ENCODE measurements around the gene TSPYL1.
"Not testable (repeated sequence)": the region's sequence is repeated elsewhere in the genome, so short reads cannot be mapped to it uniquely, and the experiment has no call there.

TSPYL1 gene

DNA sequence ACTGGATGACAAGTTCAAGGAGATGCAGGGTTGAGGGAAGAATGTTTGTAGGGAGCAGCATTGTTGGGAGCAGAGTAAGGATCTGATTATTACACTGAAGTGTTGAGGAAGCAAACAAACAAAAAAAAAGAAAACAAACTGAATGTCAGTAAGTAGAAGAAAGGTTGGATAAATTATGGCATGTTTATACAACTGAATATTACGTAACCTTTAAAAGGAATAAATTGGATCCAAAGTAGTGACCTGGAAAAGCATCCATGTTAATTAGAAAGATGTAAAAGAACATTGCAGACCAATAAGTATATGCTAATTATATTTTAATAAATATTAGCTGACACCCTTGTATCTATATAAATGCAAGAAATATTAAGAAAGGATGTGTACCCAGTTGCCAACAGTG, 12.8 kb upstream of the TSPYL1 start:
- DNase-seq = no peak

DNA sequence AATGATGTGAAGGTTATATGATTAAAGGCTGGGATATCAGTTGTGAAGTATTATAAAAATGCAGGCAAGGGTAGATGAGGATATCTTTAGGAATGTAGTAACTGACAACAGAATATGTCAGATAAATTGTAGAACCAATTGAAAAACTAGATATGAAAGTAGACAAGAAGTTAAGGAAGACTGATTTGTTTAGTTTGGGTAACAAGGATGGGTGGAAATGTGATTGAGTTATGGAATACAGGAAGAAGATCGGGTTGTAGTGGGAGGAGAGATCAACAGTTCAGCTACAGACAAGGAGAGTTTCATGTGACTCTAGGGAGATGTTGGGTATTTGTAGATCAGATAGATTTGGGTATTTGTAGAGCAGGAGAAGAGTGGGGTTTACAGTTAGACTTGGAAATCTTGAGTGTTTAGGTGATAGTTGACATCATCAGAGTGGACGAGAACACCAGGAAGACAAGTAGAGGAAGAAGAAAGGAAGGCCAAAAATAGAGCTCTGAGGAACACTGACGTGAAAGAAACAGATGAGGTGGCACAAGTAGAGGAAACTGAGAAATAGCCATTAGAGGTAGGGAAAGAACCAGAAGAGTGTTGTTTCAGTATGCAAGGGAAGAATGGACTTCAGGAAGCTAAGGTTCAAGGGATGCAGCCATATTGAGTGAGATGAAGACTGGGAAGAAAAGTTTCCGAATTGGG, 12.1 kb upstream of the TSPYL1 start:
- DNase-seq = no peak

DNA sequence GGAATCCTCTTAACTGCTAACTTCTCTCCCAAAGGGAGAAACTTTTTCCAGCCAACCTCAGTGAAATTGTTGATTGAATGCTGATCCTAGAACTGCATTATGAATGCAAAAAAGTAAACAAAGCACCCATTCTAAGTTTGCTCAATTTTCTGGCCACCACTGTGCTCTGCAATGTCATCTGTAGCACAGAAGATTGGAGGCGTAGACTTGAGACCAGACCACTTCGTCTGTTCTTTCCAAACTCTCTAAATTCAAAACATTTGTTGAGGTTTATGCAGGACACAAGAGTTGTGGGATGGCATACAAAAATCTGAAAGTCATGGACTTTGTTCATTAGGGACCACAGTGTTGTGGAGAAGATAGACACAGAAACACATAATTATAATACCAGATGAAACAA, 11.1 kb upstream of the TSPYL1 start:
- no peak for DNase-seq

DNA sequence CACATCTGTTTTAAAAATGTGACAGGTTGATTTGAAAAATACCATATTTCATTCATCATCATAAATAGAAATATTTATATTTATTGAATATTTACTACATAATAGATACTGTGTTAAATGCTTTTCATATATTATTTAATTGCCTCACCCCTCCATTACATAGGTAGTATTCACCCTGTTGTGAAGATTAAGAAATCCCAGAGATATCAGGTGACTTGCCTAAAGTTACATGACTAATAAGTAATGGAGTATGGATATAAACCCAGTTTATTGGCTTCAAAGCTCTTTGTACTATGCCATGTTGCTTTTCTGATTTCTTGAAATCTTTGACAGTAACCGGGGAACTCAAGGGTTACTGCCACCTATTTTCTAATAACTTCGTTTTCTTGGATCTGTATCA, 10.1 kb upstream of the TSPYL1 start:
- DNase-seq = no peak

DNA sequence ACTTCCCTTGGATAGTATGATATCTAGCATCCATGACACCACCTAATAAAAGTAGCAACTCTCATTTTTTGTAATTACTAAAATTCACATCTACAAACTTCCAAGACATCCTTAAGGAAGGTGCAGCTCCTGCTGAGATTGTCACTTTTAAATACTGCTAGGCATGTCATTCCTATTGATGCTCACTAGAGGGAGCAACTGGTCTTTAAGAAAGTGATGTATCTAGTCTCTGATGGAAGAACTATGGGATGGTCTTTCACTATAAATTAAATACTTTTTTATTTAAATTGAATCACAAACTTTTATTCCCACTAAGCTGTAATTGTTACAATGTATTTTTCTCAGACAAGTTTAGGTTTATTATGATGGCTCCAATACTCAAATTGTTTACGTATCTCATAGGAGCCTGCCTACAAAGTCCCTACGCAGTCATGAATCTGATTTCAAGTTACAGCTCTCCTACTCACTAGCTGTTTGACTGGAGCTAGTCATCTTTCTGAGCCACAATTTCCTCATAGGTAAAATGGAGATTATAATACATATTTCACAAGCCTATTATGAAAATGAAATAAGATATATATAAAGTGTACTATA, 8.1 kb upstream of the TSPYL1 start:
- DNase-seq = peak; percentile 39 to 80 (median 60)

DNA sequence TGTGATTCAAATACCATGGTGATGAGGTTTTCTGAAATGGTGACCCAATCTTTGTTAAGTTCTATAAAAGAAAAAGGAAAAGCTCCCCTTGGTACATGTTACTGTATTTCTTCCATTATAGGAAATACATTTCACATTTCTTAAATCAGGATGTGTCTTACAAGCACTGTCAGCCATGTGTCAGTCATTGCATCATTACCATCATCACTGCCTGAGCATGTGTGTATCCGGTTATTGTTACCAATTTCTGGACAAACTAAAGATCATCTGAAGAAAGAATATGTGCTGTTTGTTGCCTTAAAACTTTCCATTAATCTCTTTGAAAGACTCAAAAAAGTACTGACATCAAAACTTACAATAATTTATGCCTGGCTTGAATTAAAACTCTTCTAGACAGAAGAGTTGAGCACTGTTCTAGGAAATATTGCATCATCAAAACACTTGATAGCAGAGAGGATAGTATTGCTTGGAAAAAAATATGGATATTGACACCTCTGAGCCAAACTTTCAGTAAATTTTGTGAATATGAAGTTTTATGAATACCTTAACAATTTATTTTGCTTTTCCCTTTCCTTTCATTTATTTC, 7.1 kb upstream of the TSPYL1 start:
- DNase-seq = peak in 1 of 4 experiments; percentile 32

DNA sequence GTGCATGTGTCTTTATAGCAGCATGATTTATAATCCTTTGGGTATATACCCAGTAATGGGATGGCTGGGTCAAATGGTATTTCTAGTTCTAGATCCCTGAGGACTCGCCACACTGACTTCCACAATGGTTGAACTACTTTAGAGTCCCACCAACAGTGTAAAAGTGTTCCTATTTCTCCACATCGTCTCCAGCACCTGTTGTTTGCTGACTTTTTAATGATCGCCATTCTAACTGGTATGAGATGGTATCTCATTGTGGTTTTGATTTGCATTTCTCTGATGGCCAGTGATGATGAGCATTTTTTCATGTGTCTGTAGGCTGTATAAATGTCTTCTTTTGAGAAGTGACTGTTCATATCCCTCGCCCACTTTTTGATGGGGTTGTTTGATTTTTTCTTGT, 5.3 kb upstream of the TSPYL1 start:
- not testable (repeated sequence) for DNase-seq

DNA sequence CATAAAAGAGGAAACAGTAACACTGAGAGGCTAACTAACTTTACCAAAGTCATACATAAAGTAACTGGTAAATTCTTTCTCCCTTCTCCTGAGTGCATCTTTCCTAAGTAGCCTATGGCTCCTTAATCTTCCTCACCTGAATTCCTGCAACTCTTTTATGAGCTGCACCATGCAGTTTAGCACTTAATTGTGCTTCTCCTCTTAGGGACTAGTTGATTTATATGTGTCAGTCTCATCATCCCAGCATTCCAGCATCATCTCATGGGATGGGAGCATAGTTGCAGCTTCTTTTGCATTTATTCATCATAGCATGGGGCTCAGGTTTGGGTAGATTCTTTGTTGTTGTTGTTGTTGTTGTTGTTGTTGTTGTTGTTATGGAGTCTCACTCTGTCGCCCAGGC, 3.5 kb upstream of the TSPYL1 start:
- no peak for DNase-seq

DNA sequence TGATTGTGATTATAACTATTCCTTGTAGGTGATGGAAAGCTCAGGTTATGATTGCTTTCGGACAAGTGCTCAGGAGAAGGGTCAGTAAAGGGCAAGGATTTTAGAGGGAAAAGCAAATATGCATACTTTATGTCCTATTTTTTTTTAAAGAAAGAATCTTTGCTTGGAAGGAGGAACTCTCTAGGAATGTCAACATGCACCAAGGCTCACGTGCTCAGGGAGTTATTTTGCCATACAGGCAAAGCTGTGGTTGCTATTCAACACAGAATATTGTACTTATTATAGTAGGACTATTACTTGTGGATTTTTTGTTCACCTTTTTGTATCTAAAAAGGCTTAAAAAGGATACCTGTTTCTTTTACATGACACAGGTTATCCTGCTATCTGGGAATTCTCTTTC, 3.0 kb upstream of the TSPYL1 start:
- DNase-seq = no peak

DNA sequence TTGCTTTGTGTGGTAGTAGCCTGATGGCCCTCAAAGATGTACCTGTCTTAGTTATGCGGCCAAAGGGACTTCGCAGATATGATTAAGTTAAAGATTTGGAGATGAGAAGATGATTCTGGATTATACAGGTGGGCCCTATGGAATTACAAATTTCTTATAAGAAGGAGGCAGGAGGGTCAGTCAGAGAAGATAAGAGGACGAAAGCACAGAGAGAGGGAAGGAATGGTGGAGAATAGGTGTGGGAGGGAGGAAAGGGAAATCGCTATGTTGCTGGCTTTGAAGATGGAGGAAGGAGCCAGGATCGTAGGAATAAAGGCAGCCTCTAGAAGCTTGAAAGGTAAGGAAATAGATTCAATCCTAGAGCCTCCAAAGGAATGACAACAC, 1.2 kb upstream of the TSPYL1 start:
- DNase-seq = no peak

DNA sequence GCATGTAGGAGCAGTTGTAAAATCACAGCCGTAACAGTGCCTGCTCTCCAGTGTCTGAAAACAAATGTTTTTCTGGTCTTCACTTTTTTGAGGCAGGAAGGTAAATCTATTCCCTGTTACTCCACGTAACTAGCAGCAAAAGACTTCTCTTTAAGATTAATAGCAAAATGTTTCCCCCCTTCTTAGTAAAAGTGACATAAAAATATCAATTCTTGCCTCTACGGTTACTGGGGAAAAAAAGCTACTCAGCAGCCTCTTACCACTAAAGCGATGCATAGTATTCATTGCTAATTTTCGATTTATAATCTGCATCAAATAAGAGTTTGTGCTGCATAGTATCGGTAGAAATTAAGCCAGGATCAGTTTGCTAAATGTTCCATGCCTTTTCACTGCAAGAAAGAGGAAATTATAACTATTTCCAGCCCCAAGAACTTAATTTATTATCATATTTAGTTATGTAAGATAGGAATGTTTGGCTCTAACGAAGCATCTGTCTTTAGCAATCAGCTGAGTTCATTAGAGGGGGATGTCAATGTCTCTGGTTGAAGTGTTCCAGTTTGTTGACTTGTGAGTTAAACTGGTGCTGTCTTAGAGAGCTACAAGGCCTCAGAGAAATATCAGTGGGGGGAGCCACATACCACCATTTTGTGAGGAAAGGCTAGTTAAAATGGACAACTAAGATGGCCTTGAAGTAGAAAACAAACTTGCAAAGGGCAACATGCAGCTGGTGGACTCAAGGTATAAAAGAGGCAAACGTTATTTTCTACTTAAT, 617 bp upstream of the TSPYL1 start:
- peak in 1 of 4 experiments; percentile 6 for DNase-seq

DNA sequence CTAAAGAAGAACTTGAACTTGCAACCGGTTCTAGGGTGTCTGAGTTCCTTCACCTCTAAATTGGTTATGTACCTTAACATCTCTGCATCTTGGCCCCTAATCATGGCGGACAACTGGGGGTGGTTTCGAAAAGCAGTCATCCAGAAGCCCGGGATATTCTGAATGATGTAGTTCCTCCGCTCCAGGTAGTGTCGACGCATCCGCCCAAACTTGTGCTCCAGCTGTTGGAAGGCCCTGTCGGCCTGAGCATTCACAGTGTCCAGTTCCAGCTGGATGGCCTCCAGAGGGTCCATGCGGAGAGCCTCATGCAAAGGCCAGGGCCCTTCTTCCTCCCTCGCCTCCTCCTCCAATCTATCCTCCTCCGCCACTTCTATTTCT, 887 bp downstream of the TSPYL1 start:
- DNase-seq = peak in 1 of 4 experiments; percentile 23

DNA sequence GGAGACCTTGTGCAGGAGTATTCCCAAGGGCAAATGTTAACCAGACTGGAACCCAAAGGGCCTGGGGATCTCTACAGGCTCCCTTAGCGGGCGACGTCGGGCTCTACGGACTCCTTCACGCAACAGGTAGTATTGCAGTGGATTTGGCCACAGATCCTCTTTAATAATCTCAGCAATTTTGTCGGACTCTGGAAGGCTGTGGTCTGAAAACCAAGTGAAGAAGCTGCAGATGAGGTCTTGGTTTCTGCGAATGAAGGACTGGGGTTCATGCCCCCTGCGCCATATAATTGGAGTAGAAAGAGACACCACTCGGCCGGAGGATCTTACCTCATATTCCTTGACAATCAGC, 1.3 kb downstream of the TSPYL1 start:
- DNase-seq = no peak

DNA sequence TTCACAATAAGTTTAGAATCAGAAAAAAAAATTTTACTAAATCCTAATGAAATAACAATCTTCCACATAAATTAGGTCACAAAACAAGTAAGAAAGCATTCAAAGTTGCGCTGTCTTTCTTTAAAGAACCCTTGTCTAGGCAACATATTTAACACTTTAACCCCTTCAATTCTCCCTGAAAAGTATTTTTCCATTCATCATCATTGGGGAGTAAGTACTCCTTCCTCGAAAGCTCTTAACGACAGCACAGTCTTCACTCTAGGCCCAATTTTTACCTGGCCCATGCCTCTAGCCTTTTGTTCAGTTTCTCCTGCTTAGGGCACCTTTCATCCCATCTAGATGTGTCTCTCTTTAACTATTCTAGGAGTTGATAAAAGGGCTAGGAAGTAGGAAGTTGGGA, 2.6 kb downstream of the TSPYL1 start:
- no peak for DNase-seq

DNA sequence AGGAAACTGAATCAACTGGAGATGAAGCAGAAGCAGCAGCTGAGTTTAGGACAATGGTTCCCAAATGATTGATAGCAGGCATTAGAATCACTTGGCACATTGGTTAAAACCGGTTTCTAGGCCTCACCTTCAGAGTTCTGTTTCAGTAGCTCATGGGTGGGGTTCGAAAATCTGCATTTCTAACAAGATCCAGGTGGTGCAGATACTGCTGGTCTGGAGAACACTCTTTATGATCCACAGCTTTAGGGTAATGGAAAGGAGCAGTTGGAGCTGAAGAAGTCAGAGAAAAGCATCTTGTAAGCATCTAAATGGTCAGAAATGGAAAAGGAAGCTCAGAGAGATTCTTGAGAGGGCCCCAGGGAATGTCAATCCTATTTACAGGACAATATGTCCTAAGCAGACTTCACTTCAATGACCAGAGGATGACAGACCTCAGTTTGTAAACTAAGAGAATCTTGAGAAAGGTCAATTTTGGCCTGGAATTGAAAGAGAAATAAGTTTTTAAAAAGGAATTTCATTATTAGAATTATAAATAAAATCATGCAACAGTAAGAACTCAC, 8.5 kb downstream of the TSPYL1 start:
- DNase-seq = no peak

DNA sequence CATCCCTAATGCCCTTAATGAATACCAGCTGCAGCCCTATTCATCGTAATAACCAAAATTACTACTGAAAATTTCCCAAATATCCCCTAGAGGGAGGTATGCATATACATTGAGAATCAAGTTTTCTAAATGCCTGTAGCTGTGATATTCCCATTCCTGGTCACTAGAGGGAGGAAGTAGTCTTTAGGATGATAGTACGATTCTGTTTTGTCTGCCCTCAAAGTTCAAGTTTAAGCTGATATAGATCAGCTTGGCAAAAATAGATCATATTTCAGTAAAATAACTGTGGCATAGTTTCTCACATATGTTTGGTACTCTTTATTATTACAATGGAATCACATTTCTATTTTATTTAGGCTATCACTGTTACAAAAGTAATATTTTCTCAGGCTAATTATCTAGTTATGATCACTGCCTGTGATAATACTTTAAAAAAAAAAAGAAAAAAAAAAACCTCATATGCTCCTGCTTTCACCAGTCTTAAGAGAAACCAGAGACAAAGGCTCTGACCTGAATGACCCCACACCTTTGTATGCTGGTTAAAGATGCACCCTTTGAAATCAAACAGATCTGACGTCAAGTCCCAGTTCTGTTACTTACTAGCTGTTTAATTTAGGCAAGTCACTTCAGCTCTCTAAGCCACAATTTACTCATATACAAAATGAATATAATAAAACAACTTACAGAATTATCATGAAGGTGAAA, 11.0 kb downstream of the TSPYL1 start:
- DNase-seq = peak; percentile 63 to 88 (median 76)

DNA sequence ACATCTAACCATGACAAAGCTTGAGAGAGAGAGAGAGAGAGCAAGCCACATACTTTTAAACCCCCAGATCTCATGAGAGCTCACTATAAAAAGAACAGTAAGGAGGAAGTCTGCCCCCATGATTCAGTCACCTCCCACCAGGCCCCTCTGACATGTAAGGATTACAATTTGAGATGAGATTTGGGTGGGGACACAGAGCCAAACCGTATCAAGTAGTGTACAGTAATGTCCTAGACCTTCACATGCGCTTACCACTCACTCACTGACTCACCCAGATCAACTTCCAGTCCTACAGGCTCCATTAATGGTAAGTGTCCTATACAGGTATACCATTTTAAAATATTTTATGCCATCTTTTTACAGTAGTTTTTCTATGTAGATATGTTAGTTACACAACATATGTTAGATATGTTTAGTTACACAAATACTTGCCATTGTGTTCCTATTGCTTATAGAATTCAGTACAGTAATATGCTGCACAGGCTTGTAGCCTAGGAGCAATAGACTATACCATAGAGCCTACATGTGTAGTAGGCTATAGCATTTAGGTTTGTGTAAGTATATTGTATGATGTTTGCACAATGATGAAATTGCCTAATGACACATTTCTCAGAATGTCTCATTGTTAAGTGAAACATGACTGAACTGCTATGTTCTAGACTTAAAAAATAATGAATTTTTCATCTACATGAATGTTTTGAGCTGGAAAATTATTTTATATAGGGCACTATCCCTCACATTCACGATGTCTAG, 11.7 kb downstream of the TSPYL1 start:
- no peak for DNase-seq

DNA sequence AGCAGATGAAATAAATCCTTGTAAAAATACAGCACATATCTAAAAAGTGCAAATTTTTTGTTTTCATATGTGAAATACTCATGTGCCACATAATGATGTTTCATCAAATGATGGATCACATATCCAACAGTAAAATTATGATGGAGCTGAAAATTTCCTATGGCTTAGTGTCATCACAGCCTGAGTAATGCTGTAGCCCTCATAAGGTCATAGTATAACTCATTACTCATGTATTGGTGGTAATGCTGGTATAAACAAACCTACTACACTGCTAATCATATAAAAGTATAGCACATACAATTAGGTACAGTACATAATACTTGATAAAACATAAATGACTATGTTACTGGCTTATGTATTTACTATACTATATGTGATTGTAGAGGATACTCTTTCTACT, 12.9 kb downstream of the TSPYL1 start:
- DNase-seq = no peak

DNA sequence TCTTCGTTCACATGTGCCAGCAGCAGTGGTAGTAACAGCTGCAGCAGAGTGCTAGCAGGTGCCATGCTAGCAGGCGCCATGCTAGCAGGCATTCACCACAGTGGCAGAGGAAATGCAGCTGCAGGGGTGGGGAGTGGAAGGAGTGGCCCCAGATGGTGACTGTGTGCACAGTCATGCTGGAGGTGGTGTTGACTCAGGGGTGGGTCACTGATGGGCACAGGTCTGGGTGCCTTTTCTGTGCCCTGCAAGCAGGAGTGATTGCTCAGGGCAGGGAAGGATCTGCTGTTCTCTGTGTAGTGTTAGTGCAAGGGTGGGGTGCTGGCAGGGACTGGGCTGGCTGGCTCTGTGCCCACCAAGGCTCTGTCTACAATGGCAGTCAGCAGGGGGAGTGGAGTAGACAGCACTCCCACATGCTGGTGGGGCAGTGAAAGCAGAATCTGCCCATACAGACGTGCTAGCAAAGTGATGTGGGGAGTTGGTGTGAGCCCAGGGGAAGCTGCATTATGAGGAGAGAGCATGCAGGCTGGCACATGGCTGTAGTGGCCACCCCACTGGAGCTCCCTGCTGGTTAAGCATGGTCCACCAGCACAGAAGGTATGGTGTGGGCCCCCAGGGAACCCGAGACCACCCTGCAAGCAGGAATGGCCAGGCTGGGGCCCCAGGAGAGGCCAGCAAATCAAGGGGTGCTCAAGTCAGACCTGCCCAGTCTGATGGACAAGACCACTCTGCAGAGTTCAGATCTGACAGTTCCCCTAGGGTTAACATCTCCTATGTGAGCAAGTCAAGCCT, 14.5 kb downstream of the TSPYL1 start:
- no peak for DNase-seq

DNA sequence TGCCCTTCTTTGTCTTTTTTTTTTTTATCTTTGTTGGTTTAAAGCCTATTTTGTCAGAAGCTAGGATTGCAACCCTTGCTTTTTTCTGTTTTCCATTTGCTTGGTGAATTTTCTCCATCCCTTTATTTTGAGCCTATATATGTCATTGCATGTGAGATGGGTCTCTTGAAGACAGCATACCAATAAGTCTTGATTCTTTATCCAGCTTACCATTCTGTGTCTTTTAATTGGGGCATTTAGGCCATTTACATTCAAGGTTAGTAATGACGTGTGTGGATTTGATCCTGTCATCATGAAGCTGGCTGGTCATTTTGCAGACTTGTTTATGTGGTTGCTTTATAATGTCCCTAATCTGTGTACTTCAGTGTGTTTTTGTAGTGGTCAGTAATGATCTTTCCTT, 16.4 kb downstream of the TSPYL1 start:
- no peak for DNase-seq

DNA sequence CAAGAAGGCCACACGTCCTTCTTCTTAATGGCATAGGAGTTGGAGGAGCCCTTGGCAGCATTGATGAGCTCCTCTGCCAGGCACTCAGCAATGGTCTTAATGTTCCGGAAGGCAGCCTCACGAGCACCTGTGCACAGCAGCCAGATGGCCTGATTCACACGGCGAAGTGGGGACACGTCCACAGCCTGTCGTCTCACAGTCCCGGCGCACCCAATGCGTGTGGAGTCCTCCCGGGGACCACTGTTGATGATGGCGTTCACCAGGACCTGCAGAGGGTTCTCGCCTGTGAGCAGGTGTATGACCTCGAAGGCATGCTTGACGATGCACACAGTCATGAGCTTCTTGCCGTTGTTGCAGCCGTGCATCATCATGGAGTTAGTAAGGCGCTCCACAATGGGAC, 21.2 kb downstream of the TSPYL1 start:
- DNase-seq = no peak
